NT2/D1 (cell line): Measurements from ENCODE around the gene MCOLN2.

ENCODE experiments used
- DNase-seq: peaks from one replicate; pipeline ENCODE4 v3.0.0-alpha.2; 2011; ENCODE audit warnings: low read depth, low spot score
- H3K27me3 ChIP-seq: 2 replicates; pipeline ENCODE4 v1.6.0; 2011; ENCODE audit warnings: mild to moderate bottlenecking; ENCODE audit not compliant: insufficient read length, insufficient read depth
- H3K36me3 ChIP-seq: 2 replicates; pipeline ENCODE4 v1.6.1; 2011; ENCODE audit warnings: mild to moderate bottlenecking, low read length, mixed read lengths; ENCODE audit not compliant: insufficient read depth, insufficient read length
- H3K4me1 ChIP-seq: 2 replicates; pipeline ENCODE4 v1.5.1; 2011; ENCODE audit not compliant: insufficient read depth, insufficient read length
- H3K4me3 ChIP-seq: 2 replicates; pipeline ENCODE4 v1.5.1; 2011; ENCODE audit warnings: low read depth; ENCODE audit not compliant: insufficient read length
- H3K9ac ChIP-seq: 2 replicates; pipeline ENCODE4 v1.6.0; 2011; ENCODE audit warnings: low read depth; ENCODE audit not compliant: insufficient read length
- H3K9me3 ChIP-seq: 2 replicates; pipeline ENCODE4 v1.5.1; 2011; ENCODE audit warnings: mild to moderate bottlenecking, low read length; ENCODE audit not compliant: insufficient read depth
- SUZ12 ChIP-seq: IDR thresholded peaks from 2 replicates; pipeline ENCODE4 v1.6.1; 2011; ENCODE audit not compliant: insufficient read length, insufficient read depth; ENCODE audit errors: extremely low read depth
- YY1 ChIP-seq: IDR thresholded peaks from 2 replicates; pipeline ENCODE4 v1.6.1; 2011; ENCODE audit not compliant: insufficient read length, insufficient read depth
- ZNF274 ChIP-seq: IDR thresholded peaks from 2 replicates; pipeline ENCODE4 v1.6.1; 2011; ENCODE audit warnings: mild to moderate bottlenecking, low read depth, low read length

Gene MCOLN2

DNA sequence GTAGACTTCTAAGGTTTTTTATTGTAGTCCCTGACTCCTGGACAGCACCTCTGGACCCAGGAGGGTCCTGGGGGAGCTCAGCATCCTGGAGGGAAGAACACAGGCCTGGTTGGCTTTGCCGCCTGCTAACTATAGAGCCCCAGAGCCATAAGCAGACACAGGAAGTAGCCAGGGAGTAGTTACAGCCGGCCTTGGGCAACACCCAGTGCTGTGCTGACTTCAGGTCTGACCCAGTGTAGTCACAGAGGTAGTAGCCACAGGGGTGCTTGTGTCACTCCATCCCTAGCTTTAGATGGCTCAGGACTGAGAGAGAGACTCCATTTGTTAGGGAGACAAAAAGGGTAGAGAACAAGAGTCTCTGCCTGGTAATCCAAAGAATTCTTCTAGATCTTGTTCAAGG lies 21.9 kb downstream of the MCOLN2 start:
- H3K27me3 ChIP-seq = no peaks in the 10 kb centered on the region
- 0 out of 2 replicates have a peak, but pooled peaks cover 5% of the 10 kb centered on the region for H3K9me3 ChIP-seq
- no peak overlapping the region for H3K9ac ChIP-seq
- H3K4me1 ChIP-seq = peaks cover 4% of the 10 kb centered on the region
- TF ChIP-seq ZNF274 (no peak), YY1 (no peak), SUZ12 (no peak)
- DNase-seq = no peak
- H3K4me3 ChIP-seq = no peak overlapping the region
- H3K36me3 ChIP-seq = no peaks in the 10 kb centered on the region

DNA sequence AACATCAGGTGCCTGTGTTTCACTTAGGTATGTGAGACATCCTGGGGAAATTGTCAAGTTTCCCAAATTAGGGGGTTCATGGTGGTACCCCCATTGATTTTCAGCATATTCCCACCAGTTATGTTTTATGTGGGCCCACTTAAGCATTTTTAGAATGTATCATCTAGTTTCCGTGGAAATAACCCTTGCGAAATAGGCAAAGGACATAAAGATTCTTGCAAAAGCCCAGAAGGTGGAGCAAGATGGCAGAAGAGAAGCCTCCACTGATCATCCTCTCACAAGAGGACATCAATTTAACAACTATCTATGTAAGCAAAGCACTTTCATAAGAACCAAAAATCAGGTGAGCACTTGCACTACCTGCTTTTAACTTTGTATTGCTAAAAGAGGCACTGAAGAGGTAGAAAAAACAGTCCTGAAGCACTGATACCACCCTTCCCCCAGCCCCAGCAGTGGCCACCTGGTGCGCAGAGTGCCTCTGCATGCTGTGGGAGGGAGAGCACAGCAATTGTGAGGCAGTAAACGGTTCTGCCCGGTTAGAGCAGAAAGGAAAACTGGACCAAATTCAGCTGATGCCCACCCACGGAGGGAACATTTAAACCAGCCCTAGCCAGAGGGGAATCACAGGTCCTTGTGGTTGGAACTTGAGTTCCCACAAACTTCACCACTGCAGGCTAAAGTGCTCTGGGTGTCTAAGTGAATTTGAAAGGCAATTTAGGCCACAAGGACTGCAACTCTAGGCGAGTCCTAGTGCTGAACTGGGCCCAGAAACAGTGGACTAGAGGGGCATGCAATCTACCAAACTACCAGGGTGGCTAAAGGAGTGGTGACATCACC lies 23.2 kb downstream of the MCOLN2 start:
- TF ChIP-seq YY1 (no peak), ZNF274 (no peak), SUZ12 (no peak)
- no peaks in the 10 kb centered on the region for H3K27me3 ChIP-seq
- H3K36me3 ChIP-seq = no peaks in the 10 kb centered on the region
- H3K4me3 ChIP-seq = no peak overlapping the region
- DNase-seq = no peak
- H3K9ac ChIP-seq = no peak overlapping the region
- peaks cover 4% of the 10 kb centered on the region for H3K4me1 ChIP-seq
- 0 out of 2 replicates have a peak, but pooled peaks cover under 1% of the 10 kb centered on the region for H3K9me3 ChIP-seq

DNA sequence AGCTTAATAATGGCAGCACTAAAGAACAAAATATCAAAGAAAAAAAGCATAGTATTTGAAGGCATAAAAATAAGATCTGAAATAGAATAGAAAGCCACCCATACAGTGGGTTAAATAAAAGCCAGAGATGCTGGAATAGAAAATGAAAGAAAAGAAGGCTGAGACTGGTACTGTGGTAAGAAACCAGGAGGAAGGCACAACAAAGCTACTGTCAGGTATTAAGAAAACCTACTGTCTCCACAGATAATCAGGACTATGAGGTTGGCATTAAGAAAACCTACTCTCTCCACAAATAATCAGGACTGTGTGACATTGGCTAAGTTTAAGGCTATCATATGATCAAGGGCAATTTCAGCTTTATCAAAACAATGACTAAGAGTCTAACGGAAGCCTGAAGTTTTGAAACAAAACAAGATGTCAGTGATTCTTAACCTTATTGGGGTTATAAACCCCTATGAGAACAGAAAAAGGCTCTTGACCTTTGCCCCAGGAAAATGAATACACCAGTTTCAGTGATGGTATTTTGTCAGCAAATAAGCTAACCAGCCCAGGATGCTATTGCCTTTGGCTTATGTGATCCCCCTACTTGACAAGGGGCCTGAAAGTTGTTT lies 24.4 kb downstream of the MCOLN2 start:
- TF ChIP-seq ZNF274 (no peak), YY1 (no peak), SUZ12 (no peak)
- H3K36me3 ChIP-seq = no peaks in the 10 kb centered on the region
- H3K27me3 ChIP-seq = no peaks in the 10 kb centered on the region
- no peaks in the 10 kb centered on the region for H3K9me3 ChIP-seq
- H3K4me1 ChIP-seq = peaks cover 4% of the 10 kb centered on the region
- no peak overlapping the region for H3K9ac ChIP-seq
- no peak for DNase-seq
- no peak overlapping the region for H3K4me3 ChIP-seq

DNA sequence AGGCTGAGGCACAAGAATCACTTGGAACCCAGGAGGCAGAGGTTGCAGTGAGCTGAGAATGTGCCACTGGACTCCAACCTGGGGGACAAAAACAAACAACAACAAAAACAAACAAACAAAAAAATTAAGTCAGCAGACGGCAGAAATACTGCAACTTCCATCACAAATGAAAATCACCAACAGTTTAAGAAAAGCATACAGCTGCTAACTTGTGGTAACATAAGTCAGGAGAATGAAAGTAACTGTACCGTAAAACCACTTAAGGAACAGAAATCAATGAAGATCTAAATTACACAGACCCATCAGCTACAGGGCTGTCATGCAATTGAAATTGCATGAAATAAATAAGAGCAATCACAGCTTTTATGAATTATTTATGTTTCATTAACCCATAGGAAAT lies 25.0 kb downstream of the MCOLN2 start:
- Histone ChIP-seq H3K4me3 (no peak overlapping the region), H3K27me3 (no peaks in the 10 kb centered on the region), H3K4me1 (peaks cover 4% of the 10 kb centered on the region), H3K9ac (no peak overlapping the region), H3K36me3 (no peaks in the 10 kb centered on the region), H3K9me3 (no peaks in the 10 kb centered on the region)
- TF ChIP-seq ZNF274 = no peak
- TF ChIP-seq YY1 = no peak
- no peak for TF ChIP-seq SUZ12
- DNase-seq = no peak

DNA sequence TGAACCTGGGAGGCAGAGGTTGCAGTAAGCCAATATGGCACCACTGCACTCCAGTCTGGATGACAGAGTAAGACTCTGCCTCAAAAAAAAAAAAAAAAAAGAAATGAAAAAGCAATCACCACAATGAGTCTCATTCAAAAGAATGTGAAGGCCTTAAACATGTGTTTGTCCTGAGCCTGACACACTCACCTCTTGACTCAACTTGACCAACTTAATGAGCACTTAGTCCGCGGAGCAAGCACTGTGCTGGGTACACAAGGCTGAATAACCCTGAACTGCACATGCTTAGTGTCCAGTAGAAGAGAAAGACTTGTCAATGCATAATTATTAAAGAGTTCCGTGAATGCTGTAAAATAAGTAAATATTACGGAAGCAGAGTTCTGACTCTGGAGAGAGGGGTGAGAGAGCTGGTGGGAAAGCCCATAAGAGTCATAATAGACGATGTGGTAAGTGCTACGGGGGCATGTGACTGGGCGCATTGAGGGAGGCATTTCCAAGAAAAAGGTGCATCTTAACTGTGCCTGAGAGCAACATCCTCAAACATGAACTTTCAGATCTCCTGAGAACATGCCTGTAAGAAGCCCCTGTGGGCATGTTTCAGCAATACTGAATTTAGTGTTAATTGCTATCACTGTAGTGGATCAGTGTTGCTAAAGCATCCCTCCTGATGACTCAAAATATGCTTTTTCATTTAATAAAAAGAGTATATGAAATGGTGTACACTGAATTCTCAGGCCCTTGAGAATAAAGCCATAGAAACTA lies 27.2 kb downstream of the MCOLN2 start:
- DNase-seq = no peak
- H3K36me3 ChIP-seq = no peaks in the 10 kb centered on the region
- TF ChIP-seq ZNF274 (no peak), YY1 (no peak), SUZ12 (no peak)
- H3K4me1 ChIP-seq = peaks cover 4% of the 10 kb centered on the region
- H3K9me3 ChIP-seq = no peaks in the 10 kb centered on the region
- no peak overlapping the region for H3K4me3 ChIP-seq
- H3K9ac ChIP-seq = no peak overlapping the region
- no peaks in the 10 kb centered on the region for H3K27me3 ChIP-seq

DNA sequence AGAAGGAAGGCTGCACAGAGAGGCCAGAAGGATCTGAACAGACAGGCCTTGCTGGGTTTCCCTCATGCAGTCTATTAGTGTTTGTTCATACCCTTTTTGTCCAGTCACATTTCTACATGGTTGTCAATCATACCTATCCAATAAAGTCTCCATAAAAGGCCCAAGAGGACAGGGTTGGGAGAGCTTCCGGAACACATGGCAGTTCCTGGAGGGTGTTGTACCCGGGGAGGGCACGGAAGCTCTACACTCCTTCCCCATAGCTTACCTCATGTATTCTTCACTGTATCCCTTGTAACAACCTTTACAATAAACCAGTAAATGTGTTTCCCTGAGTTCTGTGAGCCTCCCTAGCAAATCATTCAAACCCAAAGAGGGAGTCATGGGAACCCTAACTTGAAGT lies 28.0 kb downstream of the MCOLN2 start:
- no peaks in the 10 kb centered on the region for H3K36me3 ChIP-seq
- H3K4me1 ChIP-seq = peaks cover under 1% of the 10 kb centered on the region
- no peaks in the 10 kb centered on the region for H3K27me3 ChIP-seq
- no peak for DNase-seq
- no peak for TF ChIP-seq YY1
- no peak for TF ChIP-seq SUZ12
- no peak for TF ChIP-seq ZNF274
- no peak overlapping the region for H3K9ac ChIP-seq
- H3K9me3 ChIP-seq = no peaks in the 10 kb centered on the region
- no peak overlapping the region for H3K4me3 ChIP-seq

DNA sequence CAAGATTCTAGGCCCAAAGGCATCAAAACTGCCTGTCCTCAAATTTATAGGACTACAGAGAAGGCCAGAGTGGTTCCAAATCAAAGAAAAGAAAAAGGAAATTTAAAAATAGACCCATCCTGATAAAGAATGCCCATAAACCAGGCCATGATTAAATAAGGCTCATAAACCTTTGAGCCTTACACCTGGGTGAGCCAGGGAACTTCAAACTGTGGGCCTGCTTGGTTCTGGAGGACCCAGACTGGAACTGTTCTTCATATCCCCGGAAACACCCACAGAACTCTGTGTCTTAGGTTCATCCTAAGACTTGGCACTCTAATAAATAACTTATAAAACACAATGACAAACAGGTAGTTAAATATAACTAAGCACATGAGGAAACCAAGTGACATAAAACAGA lies 28.8 kb downstream of the MCOLN2 start:
- Histone ChIP-seq H3K36me3 (no peaks in the 10 kb centered on the region), H3K9me3 (no peaks in the 10 kb centered on the region), H3K9ac (no peak overlapping the region), H3K4me1 (no peaks in the 10 kb centered on the region), H3K27me3 (no peaks in the 10 kb centered on the region), H3K4me3 (no peak overlapping the region)
- no peak for TF ChIP-seq SUZ12
- no peak for TF ChIP-seq YY1
- TF ChIP-seq ZNF274 = no peak
- no peak for DNase-seq
